ENCODE measurements around the gene TRIM39.
"Not testable (repeated sequence)": the region's sequence is repeated elsewhere in the genome, so short reads cannot be mapped to it uniquely, and the experiment has no call there.

TRIM39 gene

DNA sequence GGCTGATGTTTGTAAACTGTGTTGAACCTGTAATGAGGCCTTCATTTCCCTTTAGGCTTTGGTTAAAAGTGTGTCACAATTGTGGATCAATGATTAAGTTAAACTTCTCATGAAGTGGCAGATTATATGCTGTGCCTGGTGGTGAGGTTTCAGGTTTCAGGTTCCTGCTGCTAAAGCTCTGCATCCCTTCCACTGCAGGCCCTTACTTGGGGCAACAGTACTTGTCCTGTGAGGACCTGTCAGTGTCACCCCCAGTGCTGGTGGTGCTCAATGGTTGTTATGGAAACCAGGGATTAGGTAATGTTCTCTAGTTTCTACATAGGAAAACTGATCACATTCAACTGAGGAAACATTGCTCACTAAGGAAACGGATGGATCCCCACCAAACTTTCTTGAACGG, 36.7 kb downstream of the TRIM39 start:
- no peak for DNase-seq (ENCODE audit: low read depth, low spot score)

DNA sequence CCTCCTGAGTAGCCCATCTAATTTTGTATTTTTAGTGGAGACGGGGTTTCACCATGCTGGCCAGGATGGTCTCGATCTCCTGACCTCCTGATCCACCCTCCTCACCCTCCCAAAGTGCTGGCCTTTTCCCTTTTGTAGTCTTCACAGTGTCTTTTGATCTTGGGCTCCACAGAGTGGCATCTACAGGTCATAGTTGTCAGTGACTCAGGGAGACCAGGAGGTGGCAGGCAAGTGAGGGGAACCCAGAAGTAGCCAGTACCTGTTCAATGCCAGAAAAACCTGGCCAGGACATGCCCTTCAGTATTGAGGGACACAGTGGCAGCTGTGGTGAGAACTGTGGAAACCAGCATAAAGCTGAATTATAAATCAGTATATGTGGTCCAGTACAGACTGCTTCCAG, 37.9 kb downstream of the TRIM39 start:
- DNase-seq (ENCODE audit: low read depth, low spot score), result no peak

DNA sequence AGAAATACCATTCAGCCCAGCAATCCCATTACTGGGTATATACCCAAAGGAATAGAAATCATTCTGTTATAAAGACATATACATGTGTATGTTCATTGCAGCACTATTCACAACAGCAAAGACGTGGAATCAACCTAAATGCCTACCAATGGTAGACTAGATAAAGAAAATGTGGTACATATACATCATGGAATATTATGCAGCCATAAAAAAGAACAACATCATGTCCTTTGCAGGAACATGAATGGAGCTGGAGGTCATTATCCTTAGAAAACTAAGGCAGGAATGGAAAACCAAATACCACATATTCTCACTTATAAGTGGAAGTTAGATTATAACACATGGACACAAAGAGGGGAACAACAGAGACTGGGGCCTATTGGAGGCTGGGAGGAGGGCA, 42.6 kb downstream of the TRIM39 start:
- not testable (repeated sequence) for DNase-seq (ENCODE audit: low read depth, low spot score)

DNA sequence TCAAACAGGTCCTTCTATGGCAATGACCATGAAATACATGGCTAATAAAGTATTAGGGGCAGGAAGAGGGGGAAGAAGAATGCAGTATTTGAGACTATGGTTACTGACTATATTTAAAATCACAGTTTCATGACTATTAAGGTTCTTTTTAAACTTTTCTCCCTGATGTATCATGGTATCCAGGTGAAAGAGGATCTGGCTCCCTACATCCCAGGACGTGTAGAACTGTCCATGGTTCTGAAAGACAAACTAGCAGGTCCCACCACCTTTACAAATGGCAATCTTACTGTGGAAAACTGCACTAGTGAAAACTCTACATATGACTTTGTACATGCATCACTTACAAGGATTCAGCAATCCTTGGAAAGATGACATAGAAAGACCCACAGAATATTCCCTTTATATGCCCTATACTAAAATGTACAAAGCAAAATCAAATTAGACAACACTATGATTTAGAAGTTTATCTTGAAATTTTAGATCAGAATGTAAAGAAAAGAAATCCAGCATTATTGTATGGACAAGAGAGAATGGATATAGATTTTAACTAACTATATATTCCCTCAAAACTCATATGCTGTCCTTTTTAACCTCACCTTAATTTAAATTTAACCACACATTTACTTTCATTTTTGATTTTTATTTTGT, 51.7 kb downstream of the TRIM39 start:
- DNase-seq (ENCODE audit: low read depth, low spot score), result no peak

DNA sequence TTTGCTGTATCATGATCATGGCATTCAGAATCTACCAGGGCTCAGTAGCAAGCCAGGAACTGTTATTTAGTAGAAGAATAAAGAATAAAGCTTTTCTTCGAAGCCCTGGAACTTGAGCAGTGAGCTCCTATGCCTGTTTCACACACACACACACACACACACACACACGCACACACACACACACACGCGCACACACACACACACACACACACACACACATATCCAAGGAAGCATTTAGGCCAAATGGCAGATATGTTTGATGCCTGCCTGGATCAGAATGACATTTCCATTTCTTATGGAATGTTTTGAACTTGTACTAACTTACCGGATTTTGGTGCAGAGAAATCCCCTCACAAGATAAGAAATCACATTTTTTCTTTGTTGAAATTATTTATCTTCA, 53.7 kb downstream of the TRIM39 start:
- DNase-seq (ENCODE audit: low read depth, low spot score), result no peak

DNA sequence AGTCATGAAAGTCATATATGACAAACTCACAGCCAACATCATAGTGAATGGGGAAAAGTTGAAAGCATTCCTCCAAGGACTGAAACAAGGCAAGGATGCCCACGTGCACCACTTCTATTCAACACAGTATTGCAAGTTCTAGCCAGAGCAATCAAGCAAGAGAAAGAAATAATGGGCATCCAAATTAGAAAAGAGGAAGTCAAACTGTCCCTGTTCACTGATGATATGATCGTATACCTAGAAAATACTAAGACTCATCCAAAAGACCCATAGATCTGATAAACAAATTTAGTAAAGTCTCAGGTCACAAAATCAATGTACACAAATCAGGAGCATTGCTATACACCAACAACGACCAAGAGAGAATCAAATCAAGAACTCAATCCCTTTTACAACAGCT, 59.4 kb downstream of the TRIM39 start:
- no peak for DNase-seq (ENCODE audit: low read depth, low spot score)

DNA sequence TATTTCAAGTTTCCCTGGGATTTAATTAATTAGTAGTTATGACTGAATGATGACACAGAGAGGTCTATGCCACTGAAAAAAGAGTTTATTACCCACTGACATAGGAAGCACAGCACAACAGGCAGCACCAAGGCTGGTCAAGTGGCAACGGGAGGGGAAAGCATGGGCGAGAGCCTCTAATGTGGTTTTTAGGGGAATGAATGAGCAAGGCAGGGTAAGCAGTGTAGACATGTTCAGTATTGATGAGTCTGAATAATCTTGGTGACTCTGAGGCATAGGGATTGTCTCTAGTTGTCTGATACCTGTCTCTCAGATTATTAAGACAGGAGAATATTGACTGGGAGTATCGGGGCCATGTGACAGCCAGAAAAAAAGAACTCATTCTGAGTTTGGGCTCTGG, 64.5 kb downstream of the TRIM39 start:
- DNase-seq (ENCODE audit: low read depth, low spot score), result no peak
